Measurements from ENCODE around the gene HAND1.

Gene HAND1

GRCh38 chr5:154476354-154477205 lies 1.4 kb downstream of the HAND1 start:
- Mint-ChIP-seq H3K9me3 (no peaks in the 10 kb centered on the region), H3K27me3 (peaks cover 66% of the 10 kb centered on the region), H3K4me1 (peaks cover 59% of the 10 kb centered on the region), H3K36me3 (no peaks in the 10 kb centered on the region), H3K27ac (no peak overlapping the region), H3K4me3 (peak overlapping the region; percentile 55)

GRCh38 chr5:154475591-154476353 lies 2.3 kb downstream of the HAND1 start:
- H3K4me3 Mint-ChIP-seq = peak overlapping the region; percentile 28
- H3K27ac Mint-ChIP-seq = no peak overlapping the region
- peaks cover 64% of the 10 kb centered on the region for H3K27me3 Mint-ChIP-seq
- no peaks in the 10 kb centered on the region for H3K9me3 Mint-ChIP-seq
- no peaks in the 10 kb centered on the region for H3K36me3 Mint-ChIP-seq
- peaks cover 59% of the 10 kb centered on the region for H3K4me1 Mint-ChIP-seq

GRCh38 chr5:154474396-154475334 lies 3.4 kb downstream of the HAND1 start:
- Mint-ChIP-seq H3K27me3 (peaks cover 62% of the 10 kb centered on the region), H3K27ac (peak overlapping the region; percentile 20), H3K4me1 (peaks cover 53% of the 10 kb centered on the region), H3K4me3 (peak overlapping the region; percentile 28), H3K9me3 (no peaks in the 10 kb centered on the region), H3K36me3 (no peaks in the 10 kb centered on the region)

GRCh38 chr5:154473581-154474283 lies 4.3 kb downstream of the HAND1 start:
- Mint-ChIP-seq H3K4me3 (peak overlapping the region; percentile 66), H3K36me3 (no peaks in the 10 kb centered on the region), H3K4me1 (peaks cover 45% of the 10 kb centered on the region), H3K27ac (no peak overlapping the region), H3K9me3 (no peaks in the 10 kb centered on the region), H3K27me3 (peaks cover 57% of the 10 kb centered on the region)

GRCh38 chr5:154472871-154473580 lies 5.0 kb downstream of the HAND1 start:
- Mint-ChIP-seq H3K27me3 (peaks cover 58% of the 10 kb centered on the region), H3K4me1 (peaks cover 45% of the 10 kb centered on the region), H3K36me3 (no peaks in the 10 kb centered on the region), H3K27ac (peak overlapping the region; percentile 17), H3K9me3 (no peaks in the 10 kb centered on the region), H3K4me3 (peak overlapping the region; percentile 66)

- no peaks in the 10 kb centered on the region for H3K36me3 Mint-ChIP-seq
- no peaks in the 10 kb centered on the region for H3K9me3 Mint-ChIP-seq
- peaks cover 49% of the 10 kb centered on the region for H3K27me3 Mint-ChIP-seq
- no peak overlapping the region for H3K4me3 Mint-ChIP-seq
- H3K27ac Mint-ChIP-seq = no peak overlapping the region
- H3K4me1 Mint-ChIP-seq = peaks cover 32% of the 10 kb centered on the region
These were observed 6.8 kb downstream of the HAND1 start for GRCh38 chr5:154470947-154471870.

GRCh38 chr5:154470137-154470536 lies 7.9 kb downstream of the HAND1 start:
- Mint-ChIP-seq H3K4me1 (peaks cover 22% of the 10 kb centered on the region), H3K36me3 (no peaks in the 10 kb centered on the region), H3K27ac (no peak overlapping the region), H3K9me3 (no peaks in the 10 kb centered on the region), H3K27me3 (peaks cover 43% of the 10 kb centered on the region), H3K4me3 (no peak overlapping the region)

GRCh38 chr5:154467655-154468354 lies 10.2 kb downstream of the HAND1 start:
- no peaks in the 10 kb centered on the region for H3K36me3 Mint-ChIP-seq
- H3K27ac Mint-ChIP-seq = no peak overlapping the region
- no peak overlapping the region for H3K4me3 Mint-ChIP-seq
- peaks cover 24% of the 10 kb centered on the region for H3K27me3 Mint-ChIP-seq
- no peaks in the 10 kb centered on the region for H3K4me1 Mint-ChIP-seq
- H3K9me3 Mint-ChIP-seq = no peaks in the 10 kb centered on the region

- no peaks in the 10 kb centered on the region for H3K9me3 Mint-ChIP-seq
- H3K27ac Mint-ChIP-seq = no peak overlapping the region
These were observed 11.4 kb downstream of the HAND1 start for GRCh38 chr5:154466671-154467070.

GRCh38 chr5:154466147-154466546 lies 11.9 kb downstream of the HAND1 start:
- H3K9me3 Mint-ChIP-seq = no peaks in the 10 kb centered on the region
- no peaks in the 10 kb centered on the region for H3K36me3 Mint-ChIP-seq
- H3K4me1 Mint-ChIP-seq = no peaks in the 10 kb centered on the region
- H3K27me3 Mint-ChIP-seq = peaks cover 12% of the 10 kb centered on the region
- H3K4me3 Mint-ChIP-seq = no peak overlapping the region
- no peak overlapping the region for H3K27ac Mint-ChIP-seq

More at GRCh38 chr5:154466671-154467070, 11.4 kb downstream of the HAND1 start:
- Mint-ChIP-seq H3K4me3 (no peak overlapping the region), H3K4me1 (no peaks in the 10 kb centered on the region), H3K27me3 (peaks cover 16% of the 10 kb centered on the region), H3K36me3 (no peaks in the 10 kb centered on the region)

- H3K27ac Mint-ChIP-seq = no peak overlapping the region
- peaks cover 2% of the 10 kb centered on the region for H3K36me3 Mint-ChIP-seq
- H3K4me3 Mint-ChIP-seq = no peak overlapping the region
- no peaks in the 10 kb centered on the region for H3K9me3 Mint-ChIP-seq
- peaks cover 3% of the 10 kb centered on the region for H3K27me3 Mint-ChIP-seq
- H3K4me1 Mint-ChIP-seq = no peaks in the 10 kb centered on the region
These were observed 12.9 kb downstream of the HAND1 start for GRCh38 chr5:154465169-154465568.

- H3K27me3 Mint-ChIP-seq = peaks cover 3% of the 10 kb centered on the region
- H3K36me3 Mint-ChIP-seq = peaks cover 3% of the 10 kb centered on the region
- H3K27ac Mint-ChIP-seq = no peak overlapping the region
- no peaks in the 10 kb centered on the region for H3K4me1 Mint-ChIP-seq
- H3K9me3 Mint-ChIP-seq = no peaks in the 10 kb centered on the region
- H3K4me3 Mint-ChIP-seq = no peak overlapping the region
These were observed 13.6 kb downstream of the HAND1 start for GRCh38 chr5:154464438-154464837.

GRCh38 chr5:154461531-154461930 lies 16.5 kb downstream of the HAND1 start:
- H3K4me3 Mint-ChIP-seq = no peak overlapping the region
- H3K36me3 Mint-ChIP-seq = peaks cover 9% of the 10 kb centered on the region
- no peak overlapping the region for H3K27ac Mint-ChIP-seq
- no peaks in the 10 kb centered on the region for H3K4me1 Mint-ChIP-seq
- H3K27me3 Mint-ChIP-seq = no peaks in the 10 kb centered on the region
- no peaks in the 10 kb centered on the region for H3K9me3 Mint-ChIP-seq
